ENCODE measurements around the gene GLIS1.

Gene GLIS1

DNA sequence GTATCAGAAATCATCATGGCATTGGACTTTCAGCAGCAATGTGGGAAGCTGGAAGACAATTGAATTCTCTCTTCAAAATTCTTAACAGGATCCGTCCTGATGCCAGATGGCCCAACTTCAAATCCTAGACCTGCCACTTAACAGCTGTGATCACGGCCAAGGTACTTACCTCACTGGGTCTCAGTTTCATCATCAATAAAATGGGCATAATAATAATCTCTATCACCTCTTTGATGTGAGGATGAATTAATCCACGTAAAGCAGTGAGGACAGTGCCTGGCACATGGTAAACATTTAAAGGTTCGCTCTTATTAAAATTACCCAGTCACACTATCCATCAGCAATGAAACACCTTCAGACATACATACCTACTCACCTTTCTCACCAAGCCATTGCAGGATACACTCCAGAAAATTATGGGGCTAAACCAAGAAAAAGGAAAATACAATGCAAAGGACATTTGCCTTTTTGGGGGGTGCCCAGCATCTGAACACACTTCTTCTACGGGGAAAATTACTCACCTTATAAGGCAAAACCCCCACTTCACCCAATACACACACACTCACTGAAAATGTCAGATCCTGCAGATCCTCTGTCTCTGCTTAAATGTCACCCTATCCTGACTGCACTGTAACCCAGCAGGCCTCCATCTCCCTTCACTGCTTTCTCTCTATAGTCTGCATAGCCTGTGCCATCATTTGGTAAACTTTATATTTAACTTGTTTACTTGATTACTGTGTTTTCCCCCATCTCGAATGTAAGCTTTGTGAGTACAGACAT, 21.7 kb downstream of the GLIS1 start:
- DNase-seq (ENCODE audit: low read depth), result no peak

- DNase-seq (ENCODE audit: low read depth), result no peak
Measured at GRCh38 chr1:53716150-53716549, 22.8 kb downstream of the GLIS1 start.

GRCh38 chr1:53715478-53715877, 23.5 kb downstream of the GLIS1 start:
- no peak for DNase-seq (ENCODE audit: low read depth)

DNA sequence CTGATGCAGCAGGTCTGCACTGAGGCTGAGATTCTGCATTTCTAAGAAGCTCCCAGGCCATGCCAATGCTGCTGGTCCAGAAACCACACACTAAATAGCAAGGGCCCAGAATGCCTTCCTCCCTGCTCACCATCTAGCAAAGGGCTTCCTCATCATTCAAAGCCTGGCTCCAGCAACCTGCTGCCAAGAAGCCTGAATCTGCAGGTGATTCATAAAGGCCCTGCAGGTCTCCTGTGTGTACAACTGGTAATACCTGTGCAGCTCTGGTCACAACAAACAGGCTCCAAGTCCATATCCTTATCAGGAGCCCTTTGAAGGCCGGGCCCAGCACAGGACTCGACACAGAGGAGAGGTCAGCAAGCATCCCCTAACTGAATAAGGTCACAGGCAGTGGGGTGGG, 26.7 kb downstream of the GLIS1 start:
- no peak for DNase-seq (ENCODE audit: low read depth)

GRCh38 chr1:53710584-53710983, 28.4 kb downstream of the GLIS1 start:
- DNase-seq (ENCODE audit: low read depth), result no peak

DNA sequence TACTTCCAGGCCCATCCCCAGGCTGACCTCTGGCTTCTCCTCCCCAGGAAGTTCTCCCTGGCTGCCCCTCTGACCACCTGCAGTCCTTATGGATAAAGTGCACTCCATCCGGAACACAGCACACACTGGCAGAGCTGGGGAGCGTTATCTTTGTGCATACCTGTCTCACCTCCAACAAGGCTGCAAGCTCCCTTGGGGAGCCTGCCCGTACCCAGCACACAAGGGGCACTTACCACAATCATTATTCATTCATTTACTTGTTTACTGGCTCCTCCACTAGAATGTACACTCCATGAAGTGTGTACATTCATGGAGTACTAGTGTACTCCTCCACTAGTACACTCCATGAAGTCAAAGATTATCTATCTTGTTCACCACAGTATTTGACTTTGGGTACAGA, 30.3 kb downstream of the GLIS1 start:
- no peak for DNase-seq (ENCODE audit: low read depth)

- DNase-seq (ENCODE audit: low read depth), result no peak
Measured at GRCh38 chr1:53706356-53706755, 32.6 kb downstream of the GLIS1 start.

- no peak for DNase-seq (ENCODE audit: low read depth)
Measured at GRCh38 chr1:53705446-53706096, 33.4 kb downstream of the GLIS1 start.

DNA sequence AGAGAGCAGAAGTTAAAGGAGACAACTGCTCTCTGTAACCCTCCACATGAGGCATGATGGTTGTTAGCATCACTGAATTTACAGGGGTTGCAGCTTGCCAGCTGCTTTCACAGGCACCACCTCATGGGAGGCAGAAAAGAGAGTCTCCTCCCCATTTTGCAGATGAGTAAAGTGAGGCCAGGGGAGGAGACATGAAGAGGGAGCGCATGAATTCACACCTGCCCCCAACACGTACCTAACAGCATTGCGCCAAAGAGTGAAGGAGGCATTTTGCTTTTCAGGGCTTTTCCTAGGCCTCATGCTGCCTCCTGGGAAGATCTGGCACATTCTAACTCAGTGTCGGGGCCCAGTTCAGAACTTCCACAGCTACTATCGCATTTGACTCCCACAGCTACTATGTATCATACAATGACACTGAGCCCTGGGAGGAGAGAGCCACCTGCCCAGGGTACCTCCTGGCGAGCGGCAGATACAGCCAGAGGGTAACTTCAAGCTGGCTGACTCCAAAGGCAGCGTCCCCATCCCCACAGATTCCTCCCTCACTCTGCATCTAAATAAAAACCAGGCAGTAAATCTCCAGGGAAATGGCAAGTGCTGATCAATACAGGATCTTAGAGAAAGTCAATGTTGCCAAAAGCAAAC, 34.0 kb downstream of the GLIS1 start:
- no peak for DNase-seq (ENCODE audit: low read depth)

DNA sequence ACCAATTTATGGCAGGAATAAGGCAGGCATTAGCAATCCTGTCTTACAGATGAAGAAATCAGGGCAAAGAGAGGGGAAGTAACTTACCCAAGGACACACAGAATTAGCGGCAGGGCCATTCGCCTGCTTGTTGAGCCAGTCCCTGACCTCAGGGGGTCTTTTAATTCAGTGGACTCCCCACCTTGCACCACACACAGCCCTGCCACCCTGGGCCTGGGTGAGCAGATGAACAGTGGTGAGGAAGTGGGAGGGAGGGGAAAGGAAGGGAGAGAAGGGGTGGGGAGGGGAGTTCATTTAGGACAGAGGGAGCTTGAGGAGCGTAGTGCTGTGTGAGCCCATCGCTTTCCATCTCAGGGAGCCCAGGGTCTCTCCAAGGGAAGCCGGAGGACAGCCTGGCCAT, 34.7 kb downstream of the GLIS1 start:
- no peak for DNase-seq (ENCODE audit: low read depth)

GRCh38 chr1:53703174-53703573, 35.8 kb downstream of the GLIS1 start:
- DNase-seq (ENCODE audit: low read depth), result no peak

- no peak for DNase-seq (ENCODE audit: low read depth)
Measured at GRCh38 chr1:53702341-53702740, 36.6 kb downstream of the GLIS1 start.

DNA sequence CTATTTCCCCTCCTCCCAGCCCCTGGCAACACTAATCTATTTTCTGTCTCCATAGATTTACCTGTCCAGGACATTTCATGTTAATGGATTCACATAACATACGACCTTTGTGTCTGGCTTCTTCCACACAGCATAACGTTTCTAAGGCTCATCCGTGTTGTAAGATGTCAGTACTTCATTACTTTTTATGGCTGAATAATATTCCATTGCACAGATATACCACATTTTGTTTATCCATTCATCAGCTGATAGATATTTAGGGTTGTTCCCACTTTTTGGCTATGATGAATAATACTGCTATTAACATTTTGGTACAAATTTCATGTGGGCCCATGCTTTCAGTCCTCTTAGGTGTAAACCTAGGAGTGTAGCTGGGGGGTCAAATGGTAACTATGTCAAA, 38.2 kb downstream of the GLIS1 start:
- DNase-seq (ENCODE audit: low read depth), result no peak

GRCh38 chr1:53699981-53700380, 39.0 kb downstream of the GLIS1 start:
- DNase-seq (ENCODE audit: low read depth), result no peak

DNA sequence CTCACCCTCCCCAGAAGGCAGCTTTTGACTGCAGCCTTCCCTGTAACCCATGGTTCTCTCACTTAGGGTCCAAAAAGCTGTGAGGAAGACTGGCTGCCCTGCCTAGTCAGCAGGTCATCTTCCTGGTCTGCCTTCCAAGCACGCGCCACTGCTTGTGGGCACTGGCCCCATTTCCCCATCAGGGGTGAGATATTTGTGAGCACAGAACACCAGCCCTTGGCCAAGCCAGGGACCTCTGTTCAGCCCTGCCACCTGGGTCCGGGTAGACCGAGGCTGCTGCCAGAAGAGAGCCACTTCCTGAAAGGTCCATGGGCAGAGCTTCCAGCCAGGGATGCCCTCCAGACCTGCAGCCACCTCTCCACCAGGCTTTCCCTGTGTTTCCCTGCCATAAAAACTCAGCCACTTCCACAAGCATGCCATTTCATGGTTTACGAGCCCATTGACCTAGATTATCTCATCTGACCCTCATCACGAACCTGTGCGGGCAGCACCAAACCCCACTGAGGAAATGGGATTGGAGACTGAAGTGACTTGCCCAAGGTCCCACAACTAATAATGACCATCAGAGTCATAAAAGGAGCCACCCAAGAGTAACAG, 40.5 kb downstream of the GLIS1 start:
- DNase-seq (ENCODE audit: low read depth), result no peak

DNA sequence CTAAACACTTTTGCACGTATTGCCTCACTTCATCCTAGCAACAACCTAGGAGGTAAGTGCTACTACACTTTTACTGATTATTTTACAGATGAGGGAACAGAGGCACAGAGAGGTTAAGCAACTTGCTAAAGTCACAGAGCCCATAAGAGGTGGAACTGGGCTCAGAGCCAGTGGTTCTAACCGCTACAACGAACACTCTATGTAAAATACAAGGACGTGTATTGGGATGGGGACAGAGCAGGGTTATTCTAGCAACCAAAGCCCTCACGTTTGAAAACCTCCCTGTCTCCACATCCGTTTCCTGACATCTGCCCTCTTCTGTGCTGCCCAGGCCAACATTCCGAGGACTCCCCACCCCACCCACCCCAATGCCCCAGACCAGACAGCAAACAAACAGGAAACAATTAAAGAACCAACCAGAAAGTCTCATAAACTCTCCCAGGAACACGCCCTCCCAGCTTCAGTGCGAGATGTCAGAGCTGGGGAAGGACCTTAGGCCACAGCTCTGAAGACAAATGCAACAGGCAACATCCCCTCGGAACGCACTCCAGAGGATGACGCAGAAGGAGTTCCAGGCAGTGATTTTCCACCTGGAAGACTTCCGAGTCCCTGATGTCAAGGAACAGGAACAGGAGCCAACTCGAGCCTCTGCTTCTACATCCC, 41.1 kb downstream of the GLIS1 start:
- no peak for DNase-seq (ENCODE audit: low read depth)

- no peak for DNase-seq (ENCODE audit: low read depth)
Measured at GRCh38 chr1:53696990-53697389, 42.0 kb downstream of the GLIS1 start.

GRCh38 chr1:53696571-53696970, 42.4 kb downstream of the GLIS1 start:
- no peak for DNase-seq (ENCODE audit: low read depth)

GRCh38 chr1:53696051-53696450, 42.9 kb downstream of the GLIS1 start:
- DNase-seq (ENCODE audit: low read depth), result no peak

DNA sequence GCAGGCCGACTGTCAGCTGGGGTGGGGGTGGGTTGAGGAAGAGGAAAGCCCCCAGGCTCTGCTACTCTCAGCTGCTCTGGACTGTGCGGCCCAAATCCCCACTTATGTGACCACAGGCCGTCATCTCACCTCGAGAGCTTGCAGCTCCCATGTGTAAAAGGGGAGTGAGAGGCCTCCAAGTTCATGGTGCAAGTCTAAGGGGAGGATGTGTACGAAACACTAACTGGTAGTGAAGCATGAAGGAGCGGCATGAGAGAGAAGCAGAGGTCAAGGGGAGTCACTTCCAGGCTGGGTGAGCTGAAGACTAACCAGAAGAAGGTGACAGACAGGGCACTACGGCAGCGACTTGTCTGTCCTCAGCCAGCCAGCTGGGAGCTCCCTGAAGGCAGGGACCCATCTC, 43.8 kb downstream of the GLIS1 start:
- no peak for DNase-seq (ENCODE audit: low read depth)

DNA sequence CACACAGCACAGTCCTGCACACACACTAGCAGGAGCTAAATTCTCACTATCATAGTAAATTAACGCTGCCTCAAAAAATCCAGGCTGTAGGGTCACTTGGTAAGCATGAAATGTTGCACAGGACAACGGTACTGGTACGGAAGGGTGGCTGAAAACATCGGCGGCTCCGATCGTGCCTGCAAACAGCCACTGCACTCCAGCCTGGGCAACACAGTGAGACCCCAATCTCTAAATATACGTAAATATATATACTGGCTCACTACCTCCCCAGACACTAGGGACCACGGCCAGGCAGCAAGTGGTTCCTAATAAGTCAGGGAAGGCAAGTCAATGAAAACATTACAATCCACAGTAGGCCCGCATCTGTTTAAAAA, 44.3 kb downstream of the GLIS1 start:
- no peak for DNase-seq (ENCODE audit: low read depth)
